ENCODE measurements around the gene ZNF341. TPM values are rescaled to one million over a fixed set of nuclear protein-coding genes. Genes with fewer than 3 reads are reported as not detected.

Gene ZNF341
- total and polyA plus RNA-seq, 9 of the 15 experiments (the other 6 are each of a cell fraction or from before 2014, with no cell fraction given) = 0.08 to 2.6 (median 1.0) TPM

DNA sequence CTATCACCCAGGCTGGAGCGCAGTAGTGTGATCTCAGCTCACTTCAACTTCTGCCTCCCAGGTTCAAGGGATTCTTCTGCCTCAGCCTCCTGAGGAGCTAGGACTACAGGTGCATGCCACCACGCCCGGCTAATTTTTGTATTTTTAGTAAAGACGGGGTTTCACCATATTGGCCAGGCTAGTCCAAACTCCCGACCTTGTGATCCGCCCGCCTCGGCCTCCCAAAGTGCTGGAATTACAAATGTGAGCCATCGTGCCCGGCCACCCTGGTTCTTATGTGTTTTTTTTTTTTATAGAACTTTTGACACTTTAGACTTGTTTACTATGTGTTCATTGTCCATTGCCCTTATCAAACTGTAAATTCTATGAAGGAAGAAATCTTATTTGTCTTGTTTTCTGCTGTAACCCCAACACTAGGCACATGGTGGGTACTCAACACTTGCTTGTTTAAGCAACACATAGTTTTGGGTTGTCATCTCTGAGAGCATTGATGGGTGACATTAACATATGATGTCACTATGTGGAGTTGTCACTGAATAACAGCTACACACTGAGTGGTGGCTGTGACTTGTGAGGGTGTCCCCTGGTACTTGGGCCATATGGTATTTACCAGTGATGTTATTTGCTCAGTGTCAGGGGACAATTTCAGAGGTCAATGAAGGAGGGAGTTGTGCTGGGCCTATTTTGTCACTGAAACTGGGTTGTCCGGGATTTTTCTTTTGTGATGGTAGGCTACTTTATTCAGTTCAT lies 10.2 kb upstream of the ZNF341 start (continued):
- TF ChIP-seq, protein P1, sequence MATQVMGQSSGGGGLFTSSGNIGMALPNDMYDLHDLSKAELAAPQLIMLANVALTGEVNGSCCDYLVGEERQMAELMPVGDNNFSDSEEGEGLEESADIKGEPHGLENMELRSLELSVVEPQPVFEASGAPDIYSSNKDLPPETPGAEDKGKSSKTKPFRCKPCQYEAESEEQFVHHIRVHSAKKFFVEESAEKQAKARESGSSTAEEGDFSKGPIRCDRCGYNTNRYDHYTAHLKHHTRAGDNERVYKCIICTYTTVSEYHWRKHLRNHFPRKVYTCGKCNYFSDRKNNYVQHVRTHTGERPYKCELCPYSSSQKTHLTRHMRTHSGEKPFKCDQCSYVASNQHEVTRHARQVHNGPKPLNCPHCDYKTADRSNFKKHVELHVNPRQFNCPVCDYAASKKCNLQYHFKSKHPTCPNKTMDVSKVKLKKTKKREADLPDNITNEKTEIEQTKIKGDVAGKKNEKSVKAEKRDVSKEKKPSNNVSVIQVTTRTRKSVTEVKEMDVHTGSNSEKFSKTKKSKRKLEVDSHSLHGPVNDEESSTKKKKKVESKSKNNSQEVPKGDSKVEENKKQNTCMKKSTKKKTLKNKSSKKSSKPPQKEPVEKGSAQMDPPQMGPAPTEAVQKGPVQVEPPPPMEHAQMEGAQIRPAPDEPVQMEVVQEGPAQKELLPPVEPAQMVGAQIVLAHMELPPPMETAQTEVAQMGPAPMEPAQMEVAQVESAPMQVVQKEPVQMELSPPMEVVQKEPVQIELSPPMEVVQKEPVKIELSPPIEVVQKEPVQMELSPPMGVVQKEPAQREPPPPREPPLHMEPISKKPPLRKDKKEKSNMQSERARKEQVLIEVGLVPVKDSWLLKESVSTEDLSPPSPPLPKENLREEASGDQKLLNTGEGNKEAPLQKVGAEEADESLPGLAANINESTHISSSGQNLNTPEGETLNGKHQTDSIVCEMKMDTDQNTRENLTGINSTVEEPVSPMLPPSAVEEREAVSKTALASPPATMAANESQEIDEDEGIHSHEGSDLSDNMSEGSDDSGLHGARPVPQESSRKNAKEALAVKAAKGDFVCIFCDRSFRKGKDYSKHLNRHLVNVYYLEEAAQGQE (IDR thresholded peaks at IDR 0.05; ENCODE audit: borderline replicate concordance) = no peak
- TF ChIP-seq, protein P1 (CRISPR knock-in tag; IDR thresholded peaks at IDR 0.05; ENCODE audit: low read depth) = no peak
- TF ChIP-seq SRSF1 (IDR thresholded peaks at IDR 0.05; ENCODE audit: low read depth, low read length) (no peak), TRIM24 (IDR thresholded peaks at IDR 0.05) (no peak)

Measured in K562 (cell line).